CD4-positive, CD25-positive, alpha-beta regulatory T cell (primary cell): ENCODE data around the gene HUNK. TPM values are rescaled to one million over a fixed set of nuclear protein-coding genes. Genes with fewer than 3 reads are reported as not detected.
"Not testable (repeated sequence)": the region's sequence is repeated elsewhere in the genome, so short reads cannot be mapped to it uniquely, and the experiment has no call there.

ENCODE experiments used
- ATAC-seq, 2 donors: fragments of 150-1000 bp; cut with Tn5 transposase; one replicate each; pipeline ENCODE4 v1.10.0; 2021; ENCODE audit warnings: low read depth in 2 of 2, moderate number of reproducible peaks in 2 of 2, moderate library complexity in 1 of 2
- DNase-seq, 3 donors: peaks; one replicate each; pipeline versions ENCODE4 v3.0.0 to v3.0.0-alpha.2; 2012 to 2022; ENCODE audit warnings: mixed read lengths in 1 of 3
- H3K27ac ChIP-seq: one replicate; pipeline ENCODE4 v1.7.0; 2013; ENCODE audit warnings: mild to moderate bottlenecking, low read length; ENCODE audit not compliant: insufficient read depth, poor library complexity, severe bottlenecking
- H3K27me3 ChIP-seq: one replicate; pipeline ENCODE4 v1.7.0; 2013; ENCODE audit warnings: low read length; ENCODE audit not compliant: control insufficient read depth, insufficient read depth
- H3K36me3 ChIP-seq: one replicate; pipeline ENCODE4 v1.7.0; 2013; ENCODE audit warnings: mild to moderate bottlenecking, low read length, moderate library complexity; ENCODE audit not compliant: control insufficient read depth, insufficient read depth
- H3K4me1 ChIP-seq: 2 replicates; pipeline ENCODE4 v1.7.0; 2013; ENCODE audit warnings: mild to moderate bottlenecking, low read length; ENCODE audit not compliant: insufficient read depth, control insufficient read depth, poor library complexity, severe bottlenecking
- H3K4me3 ChIP-seq: one replicate; pipeline ENCODE4 v1.7.0; 2013; ENCODE audit warnings: low read depth, mild to moderate bottlenecking, low read length, moderate library complexity
- H3K9me3 ChIP-seq, 2 experiments: 1 replicate in 1 of 2; 2 replicates in 1 of 2; pipeline ENCODE4 v1.7.0; 2013; ENCODE audit warnings: low read length in 2 of 2, mild to moderate bottlenecking in 1 of 2, moderate library complexity in 1 of 2; ENCODE audit not compliant: control insufficient read depth in 2 of 2
- H3K27ac Mint-ChIP-seq, 3 donors: one replicate each; pipeline ENCODE4 v1.8.0; 2020 to 2022; ENCODE audit warnings: mild to moderate bottlenecking in 3 of 3, mixed read lengths in 3 of 3, moderate library complexity in 2 of 3
- H3K27me3 Mint-ChIP-seq: one replicate; pipeline ENCODE4 v1.8.0; 2022; ENCODE audit warnings: mild to moderate bottlenecking, mixed read lengths
- H3K36me3 Mint-ChIP-seq: one replicate; pipeline ENCODE4 v1.8.0; 2020; ENCODE audit warnings: mixed read lengths
- H3K4me1 Mint-ChIP-seq, 4 donors: one replicate each; pipeline ENCODE4 v1.8.0; 2020 to 2022; ENCODE audit warnings: mixed read lengths in 4 of 4, mild to moderate bottlenecking in 1 of 4
- H3K4me3 Mint-ChIP-seq, 4 donors: one replicate each; pipeline ENCODE4 v1.8.0; 2020 to 2022; ENCODE audit warnings: mild to moderate bottlenecking in 4 of 4, mixed read lengths in 4 of 4, moderate library complexity in 3 of 4
- H3K9me3 Mint-ChIP-seq, 7 donors: one replicate each; pipeline ENCODE4 v1.8.0; 2020 to 2022; ENCODE audit warnings: mixed read lengths in 7 of 7, mild to moderate bottlenecking in 3 of 7, moderate library complexity in 2 of 7
- polyA plus RNA-seq, 4 donors: library from polyadenylated mRNA; unstranded; fragments of 300-500 nt; fragmentation: Illumina TruSeq; gene quantifications; one replicate each; pipeline ENCODE4 v1.2.3, GENCODE V29; 2021
- total RNA-seq: library from RNA; stranded (reverse); gene quantifications from one replicate; pipeline ENCODE4 v1.2.3, GENCODE V29; 2022

The HUNK gene
- total and polyA plus RNA-seq, 5 donors from 2014 or later: not detected

DNA sequence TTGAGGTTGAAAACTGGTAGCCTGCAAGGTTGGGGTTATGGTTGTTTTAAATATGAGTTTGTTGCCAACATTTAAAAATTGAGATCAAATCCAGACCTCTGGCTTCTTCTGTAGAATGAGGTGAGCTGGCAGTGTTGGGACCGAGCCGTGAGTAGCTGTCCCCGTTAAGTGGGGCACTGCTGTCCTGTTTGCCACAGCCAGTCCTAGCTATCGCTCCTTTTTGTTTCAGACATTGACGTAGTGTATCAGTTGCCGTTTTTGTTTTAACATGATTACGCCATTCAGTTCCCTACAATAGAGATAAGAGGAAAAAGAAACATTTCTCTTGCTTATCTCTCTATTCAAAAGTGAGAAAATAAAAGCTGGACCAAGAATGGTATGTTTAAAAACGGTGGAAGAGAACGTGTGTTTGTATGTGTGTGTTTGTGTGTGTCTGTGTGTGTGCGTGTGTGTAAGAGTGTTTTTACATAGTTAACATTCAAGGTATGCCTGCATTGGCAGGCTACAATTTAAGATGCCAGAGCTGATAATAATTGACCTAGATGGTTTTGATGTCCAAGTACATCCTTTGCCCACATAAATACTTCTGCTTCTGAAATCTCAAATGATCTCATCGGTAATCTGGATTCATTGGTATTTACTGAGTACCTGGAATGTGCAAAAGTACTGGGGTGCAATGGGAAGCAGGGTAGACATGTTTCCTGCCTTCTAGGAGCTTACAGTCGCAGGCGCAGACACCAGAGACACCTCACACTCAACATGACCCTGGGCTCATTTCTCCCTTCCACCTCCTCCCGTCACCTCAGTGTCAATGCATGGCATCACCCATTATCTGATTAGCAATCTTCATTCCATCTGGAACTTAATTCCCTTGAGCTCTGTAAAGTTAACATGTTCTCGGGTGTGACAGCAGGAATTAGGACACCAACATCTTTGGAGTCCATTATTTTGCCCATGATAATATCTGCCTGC, 65.8 kb downstream of the HUNK start:
- H3K9me3 Mint-ChIP-seq: peaks cover 0 to 3% (median 0%) of the 10 kb centered on the region in 7 donors
- H3K27ac ChIP-seq: no peak overlapping the region
- H3K9me3 ChIP-seq: no peaks in the 10 kb centered on the region
- DNase-seq (no peak), ATAC-seq (no peak)
- no peak overlapping the region for H3K4me3 ChIP-seq
- H3K4me3 Mint-ChIP-seq: no peak overlapping the region
- peaks cover 8% of the 10 kb centered on the region for H3K27me3 Mint-ChIP-seq
- no peaks in the 10 kb centered on the region for H3K36me3 ChIP-seq
- H3K4me1 ChIP-seq: no peaks in the 10 kb centered on the region
- peaks cover 4% of the 10 kb centered on the region for H3K27me3 ChIP-seq
- no peak overlapping the region for H3K27ac Mint-ChIP-seq
- no peaks in the 10 kb centered on the region for H3K36me3 Mint-ChIP-seq
- H3K4me1 Mint-ChIP-seq: no peaks in the 10 kb centered on the region

DNA sequence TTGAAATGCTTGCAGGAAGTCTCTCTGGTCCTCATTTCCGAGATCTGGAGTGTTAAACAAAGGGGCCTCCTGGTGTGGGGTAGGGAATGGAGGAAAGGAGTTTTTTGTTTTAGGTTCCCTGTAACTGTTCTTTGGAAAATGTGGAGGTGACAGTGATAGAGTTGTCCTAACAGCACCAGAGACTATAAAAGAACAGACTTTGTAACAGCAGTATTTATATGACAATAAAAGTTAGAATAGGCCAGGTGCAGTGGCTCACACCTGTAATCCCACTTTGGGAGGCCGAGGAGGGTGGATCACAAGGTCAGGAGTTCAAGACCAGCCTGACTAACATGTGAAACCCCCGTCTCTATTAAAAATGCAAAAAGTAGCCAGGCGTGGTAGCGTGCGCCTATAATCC, 68.9 kb downstream of the HUNK start:
- peaks cover 0 to 5% (median 0%) of the 10 kb centered on the region in 7 donors for H3K9me3 Mint-ChIP-seq
- no peak for ATAC-seq
- H3K27me3 Mint-ChIP-seq: peaks cover 12% of the 10 kb centered on the region
- H3K36me3 Mint-ChIP-seq: no peaks in the 10 kb centered on the region
- H3K27ac Mint-ChIP-seq: no peak overlapping the region
- Histone ChIP-seq H3K36me3 (no peaks in the 10 kb centered on the region), H3K27me3 (peaks cover 4% of the 10 kb centered on the region), H3K4me3 (no peak overlapping the region), H3K4me1 (no peaks in the 10 kb centered on the region), H3K9me3 (no peaks in the 10 kb centered on the region), H3K27ac (no peak overlapping the region)
- DNase-seq: no peak
- H3K4me1 Mint-ChIP-seq: no peaks in the 10 kb centered on the region
- no peak overlapping the region for H3K4me3 Mint-ChIP-seq

DNA sequence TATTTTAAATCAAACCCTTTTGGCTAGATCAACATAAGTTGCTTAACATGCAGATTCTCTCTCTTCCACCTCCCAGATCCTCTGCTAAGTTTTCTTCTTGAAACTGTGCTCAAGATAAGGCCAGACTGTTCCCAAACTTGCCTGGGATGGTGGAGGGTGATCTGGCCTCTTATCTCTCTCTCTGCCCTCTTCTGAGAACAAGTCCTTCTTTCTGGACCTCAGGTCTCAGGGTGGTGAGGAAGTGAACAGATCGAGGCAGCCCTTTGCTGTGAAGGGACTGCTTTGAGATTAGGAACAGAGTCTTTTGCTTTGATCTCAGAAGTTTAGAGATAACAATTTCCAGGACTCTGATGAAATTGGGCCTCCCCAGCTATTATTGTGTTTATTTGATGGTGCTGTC, 70.7 kb downstream of the HUNK start:
- H3K36me3 Mint-ChIP-seq: no peaks in the 10 kb centered on the region
- Histone ChIP-seq H3K27ac (no peak overlapping the region), H3K36me3 (no peaks in the 10 kb centered on the region), H3K4me3 (no peak overlapping the region), H3K4me1 (no peaks in the 10 kb centered on the region), H3K9me3 (no peaks in the 10 kb centered on the region), H3K27me3 (peaks cover 4% of the 10 kb centered on the region)
- H3K4me1 Mint-ChIP-seq: no peaks in the 10 kb centered on the region
- no peak overlapping the region for H3K27ac Mint-ChIP-seq
- ATAC-seq (no peak), DNase-seq (no peak)
- H3K27me3 Mint-ChIP-seq: peaks cover 8% of the 10 kb centered on the region
- no peak overlapping the region for H3K4me3 Mint-ChIP-seq
- H3K9me3 Mint-ChIP-seq: peaks cover 0 to 6% (median 0%) of the 10 kb centered on the region in 7 donors

DNA sequence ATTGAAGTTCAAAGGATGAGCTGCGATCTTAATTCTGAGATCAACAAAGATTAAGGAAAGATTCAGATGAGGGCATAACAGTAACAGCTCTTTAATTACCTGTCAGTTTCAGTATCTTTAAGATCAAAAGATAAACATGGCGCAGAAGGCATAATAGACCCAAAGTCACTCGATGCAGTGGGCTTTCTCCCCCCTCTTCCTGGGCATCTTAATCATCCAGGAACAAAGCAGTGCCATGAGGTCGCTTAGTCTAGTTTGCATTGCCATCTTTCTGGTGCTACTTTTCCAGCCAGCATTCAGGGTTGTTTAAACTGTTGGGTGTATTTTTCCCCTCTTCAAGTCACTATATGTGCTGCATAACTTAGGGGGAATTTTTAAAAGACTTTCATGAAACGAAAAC, 72.3 kb downstream of the HUNK start:
- Mint-ChIP-seq H3K36me3 (no peaks in the 10 kb centered on the region), H3K4me3 (no peak overlapping the region), H3K27me3 (peaks cover 8% of the 10 kb centered on the region), H3K9me3 (peaks cover 0 to 6% (median 0%) of the 10 kb centered on the region in 7 donors), H3K4me1 (no peaks in the 10 kb centered on the region), H3K27ac (no peak overlapping the region)
- no peak overlapping the region for H3K4me3 ChIP-seq
- no peaks in the 10 kb centered on the region for H3K9me3 ChIP-seq
- H3K4me1 ChIP-seq: no peaks in the 10 kb centered on the region
- H3K36me3 ChIP-seq: no peaks in the 10 kb centered on the region
- DNase-seq (no peak), ATAC-seq (no peak)
- H3K27ac ChIP-seq: no peak overlapping the region
- peaks cover 4% of the 10 kb centered on the region for H3K27me3 ChIP-seq

DNA sequence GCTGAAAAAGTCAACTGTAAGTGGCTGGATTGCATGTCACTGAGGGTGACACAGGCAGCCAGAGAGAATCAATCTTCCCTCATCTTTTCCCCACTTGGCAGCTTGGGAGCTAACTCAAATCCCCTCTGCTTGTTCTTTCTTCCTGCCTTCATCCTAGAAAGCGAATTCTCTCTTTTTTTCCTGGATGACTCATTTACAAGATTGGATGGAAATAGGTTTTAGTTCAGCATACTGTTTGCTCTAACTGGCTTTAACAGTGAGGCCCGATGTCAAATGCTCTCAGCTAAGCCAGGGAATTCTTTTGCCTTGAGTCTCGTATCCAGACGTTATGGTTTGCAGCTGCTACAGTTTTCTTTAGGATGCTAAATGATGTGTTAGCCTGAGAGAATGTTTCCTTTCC, 72.7 kb downstream of the HUNK start:
- Mint-ChIP-seq H3K9me3 (peaks cover 0 to 6% (median 0%) of the 10 kb centered on the region in 7 donors), H3K27me3 (peaks cover 8% of the 10 kb centered on the region), H3K36me3 (no peaks in the 10 kb centered on the region), H3K27ac (no peak overlapping the region), H3K4me3 (no peak overlapping the region), H3K4me1 (no peaks in the 10 kb centered on the region)
- H3K27me3 ChIP-seq: peaks cover 4% of the 10 kb centered on the region
- no peaks in the 10 kb centered on the region for H3K9me3 ChIP-seq
- DNase-seq (no peak), ATAC-seq (no peak)
- H3K4me3 ChIP-seq: no peak overlapping the region
- H3K27ac ChIP-seq: no peak overlapping the region
- no peaks in the 10 kb centered on the region for H3K4me1 ChIP-seq
- no peaks in the 10 kb centered on the region for H3K36me3 ChIP-seq

DNA sequence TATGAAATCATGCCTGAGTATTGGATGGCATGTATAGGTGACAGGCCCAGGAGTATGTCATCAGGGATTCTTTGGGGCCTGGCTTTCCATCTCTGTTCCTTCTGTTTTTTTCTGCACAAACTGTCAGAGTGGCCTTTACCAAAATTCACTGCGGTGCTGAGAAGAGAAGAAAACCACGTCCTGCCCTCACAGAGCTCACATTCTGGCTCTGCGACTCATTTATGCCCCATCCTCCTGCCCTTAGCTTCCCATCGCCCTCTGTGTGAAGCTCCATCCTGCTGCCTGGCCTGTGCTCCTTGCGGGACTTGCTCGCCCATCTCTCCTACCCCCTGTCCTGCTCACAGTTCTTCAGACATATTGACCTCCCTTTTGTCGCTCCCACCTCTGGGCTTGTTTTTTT, 73.4 kb downstream of the HUNK start:
- Histone ChIP-seq H3K36me3 (no peaks in the 10 kb centered on the region), H3K9me3 (no peaks in the 10 kb centered on the region), H3K27me3 (no peaks in the 10 kb centered on the region), H3K4me1 (no peaks in the 10 kb centered on the region), H3K27ac (no peak overlapping the region), H3K4me3 (no peak overlapping the region)
- Mint-ChIP-seq H3K27ac (no peak overlapping the region), H3K9me3 (peaks cover 0 to 6% (median 0%) of the 10 kb centered on the region in 7 donors), H3K4me3 (no peak overlapping the region), H3K36me3 (no peaks in the 10 kb centered on the region), H3K4me1 (no peaks in the 10 kb centered on the region), H3K27me3 (peaks cover 5% of the 10 kb centered on the region)
- no peak for DNase-seq
- ATAC-seq: no peak

DNA sequence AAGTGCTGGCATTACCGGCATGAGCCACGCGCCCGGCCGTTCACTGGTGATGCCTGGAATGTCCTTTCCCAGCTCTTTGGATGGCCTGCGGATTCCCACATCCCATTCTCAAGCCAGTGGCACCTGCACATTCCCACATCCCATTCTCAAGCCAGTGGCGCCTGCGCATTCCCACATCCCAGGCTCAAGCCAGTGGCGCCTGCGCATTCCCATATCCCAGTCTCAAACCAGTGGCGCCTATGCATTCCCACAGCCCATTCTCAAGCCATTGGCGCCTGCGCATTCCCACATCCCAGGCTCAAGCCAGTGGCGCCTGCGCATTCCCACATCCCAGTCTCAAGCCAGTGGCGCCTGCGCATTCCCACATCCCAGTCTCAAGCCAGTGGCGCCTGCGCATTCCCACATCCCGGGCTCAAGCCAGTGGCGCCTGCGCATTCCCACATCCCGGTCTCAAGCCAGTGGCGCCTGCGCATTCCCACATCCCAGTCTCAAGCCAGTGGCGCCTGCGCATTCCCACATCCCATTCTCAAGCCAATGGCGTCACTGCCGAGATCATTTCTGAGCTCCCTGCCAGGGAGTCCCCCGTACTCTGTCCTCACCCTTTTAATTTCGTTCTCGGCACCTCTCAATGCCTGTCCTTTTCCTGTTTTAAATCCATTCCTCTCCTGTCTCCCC, 74.2 kb downstream of the HUNK start:
- not testable (repeated sequence) for H3K36me3 Mint-ChIP-seq, H3K27me3 ChIP-seq, H3K9me3 ChIP-seq, H3K4me1 ChIP-seq, H3K27ac Mint-ChIP-seq, H3K9me3 Mint-ChIP-seq, H3K36me3 ChIP-seq, H3K4me3 Mint-ChIP-seq, H3K4me1 Mint-ChIP-seq, H3K27me3 Mint-ChIP-seq, ATAC-seq, DNase-seq, H3K4me3 ChIP-seq, H3K27ac ChIP-seq
